Measurements from ENCODE around the gene GADD45A. TPM values are rescaled to one million over a fixed set of nuclear protein-coding genes. Genes with fewer than 3 reads are reported as not detected.
"Not testable (repeated sequence)": the region's sequence is repeated elsewhere in the genome, so short reads cannot be mapped to it uniquely, and the experiment has no call there.

GADD45A gene
- total and polyA plus RNA-seq, 5 donors from 2014 or later: 24.0 to 98.8 (median 33.5) TPM

- Histone ChIP-seq H3K27me3 (ENCODE audit: control insufficient read depth, insufficient read depth, low read length) (peaks cover 3% of the 10 kb centered on the region), H3K27ac (ENCODE audit: insufficient read depth, low read length, poor library complexity, severe bottlenecking) (no peak overlapping the region), H3K36me3 (ENCODE audit: control insufficient read depth, insufficient read depth, low read length) (no peaks in the 10 kb centered on the region), H3K9me3 (ENCODE audit: control insufficient read depth in 2 of 2, low read length in 2 of 2) (no peaks in the 10 kb centered on the region), H3K4me3 (ENCODE audit: low read depth, low read length) (no peak overlapping the region), H3K4me1 (ENCODE audit: control insufficient read depth, insufficient read depth, low read length, poor library complexity, severe bottlenecking) (no peaks in the 10 kb centered on the region)
- no peak overlapping the region for H3K27ac Mint-ChIP-seq
- H3K36me3 Mint-ChIP-seq: no peaks in the 10 kb centered on the region
- ATAC-seq (ENCODE audit: low read depth in 2 of 2): no peak
- peaks cover 0 to 2% (median 0%) of the 10 kb centered on the region in 7 donors for H3K9me3 Mint-ChIP-seq
- peaks cover 0 to 5% (median 0%) of the 10 kb centered on the region in 4 donors for H3K4me1 Mint-ChIP-seq
- no peak overlapping the region for H3K4me3 Mint-ChIP-seq
- no peak for DNase-seq
- peaks cover 22% of the 10 kb centered on the region for H3K27me3 Mint-ChIP-seq
Observed at GRCh38 chr1:67655581-67655980, 29.4 kb upstream of the GADD45A start.

- not testable (repeated sequence) for H3K27ac Mint-ChIP-seq; H3K36me3 ChIP-seq (ENCODE audit: control insufficient read depth, insufficient read depth, low read length); H3K9me3 ChIP-seq (ENCODE audit: control insufficient read depth in 2 of 2, low read length in 2 of 2); H3K27ac ChIP-seq (ENCODE audit: insufficient read depth, low read length, poor library complexity, severe bottlenecking); ATAC-seq (ENCODE audit: low read depth in 2 of 2); H3K4me1 Mint-ChIP-seq; H3K4me3 Mint-ChIP-seq; H3K36me3 Mint-ChIP-seq; DNase-seq; H3K4me1 ChIP-seq (ENCODE audit: control insufficient read depth, insufficient read depth, low read length, poor library complexity, severe bottlenecking); H3K9me3 Mint-ChIP-seq; H3K4me3 ChIP-seq (ENCODE audit: low read depth, low read length)
- H3K27me3 ChIP-seq (ENCODE audit: control insufficient read depth, insufficient read depth, low read length): peaks cover 11% of the 10 kb centered on the region
- H3K27me3 Mint-ChIP-seq: peaks cover 31% of the 10 kb centered on the region
Observed at GRCh38 chr1:67657152-67657551, 27.8 kb upstream of the GADD45A start.

DNA sequence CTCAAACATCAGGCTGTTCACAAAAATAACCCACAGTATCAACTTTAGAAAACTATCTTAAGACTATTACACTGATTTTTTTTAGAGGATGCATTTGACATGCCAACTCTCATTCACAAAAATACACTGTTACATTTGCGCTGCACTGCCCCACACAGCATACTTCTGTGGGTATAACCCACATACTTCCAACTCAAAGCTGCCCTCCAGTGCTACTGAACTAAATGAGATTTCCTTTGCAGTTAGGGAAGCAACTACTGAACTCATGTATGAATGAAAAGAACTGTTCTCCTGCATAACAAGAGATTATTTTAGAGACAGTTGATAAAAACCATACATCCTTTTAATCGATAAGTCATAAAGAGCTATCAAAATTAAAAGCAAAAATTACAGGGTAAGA lies 25.8 kb upstream of the GADD45A start:
- Histone ChIP-seq H3K36me3 (ENCODE audit: control insufficient read depth, insufficient read depth, low read length) (no peaks in the 10 kb centered on the region), H3K9me3 (ENCODE audit: control insufficient read depth in 2 of 2, low read length in 2 of 2) (no peaks in the 10 kb centered on the region), H3K4me3 (ENCODE audit: low read depth, low read length) (no peak overlapping the region), H3K27ac (ENCODE audit: insufficient read depth, low read length, poor library complexity, severe bottlenecking) (no peak overlapping the region), H3K27me3 (ENCODE audit: control insufficient read depth, insufficient read depth, low read length) (peaks cover 18% of the 10 kb centered on the region), H3K4me1 (ENCODE audit: control insufficient read depth, insufficient read depth, low read length, poor library complexity, severe bottlenecking) (no peaks in the 10 kb centered on the region)
- ATAC-seq (ENCODE audit: low read depth in 2 of 2): no peak
- no peak for DNase-seq
- H3K27ac Mint-ChIP-seq: no peak overlapping the region
- H3K4me1 Mint-ChIP-seq: peaks cover 0 to 3% (median 0%) of the 10 kb centered on the region in 4 donors
- H3K9me3 Mint-ChIP-seq: peaks cover 0 to 5% (median 0%) of the 10 kb centered on the region in 7 donors
- peaks cover 27% of the 10 kb centered on the region for H3K27me3 Mint-ChIP-seq
- H3K36me3 Mint-ChIP-seq: no peaks in the 10 kb centered on the region
- no peak overlapping the region for H3K4me3 Mint-ChIP-seq

GRCh38 chr1:67662884-67663283 lies 22.1 kb upstream of the GADD45A start:
- H3K4me3 Mint-ChIP-seq: no peak overlapping the region
- Histone ChIP-seq H3K27me3 (ENCODE audit: control insufficient read depth, insufficient read depth, low read length) (peaks cover 23% of the 10 kb centered on the region), H3K4me1 (ENCODE audit: control insufficient read depth, insufficient read depth, low read length, poor library complexity, severe bottlenecking) (no peaks in the 10 kb centered on the region), H3K9me3 (ENCODE audit: control insufficient read depth in 2 of 2, low read length in 2 of 2) (no peaks in the 10 kb centered on the region), H3K36me3 (ENCODE audit: control insufficient read depth, insufficient read depth, low read length) (no peaks in the 10 kb centered on the region), H3K27ac (ENCODE audit: insufficient read depth, low read length, poor library complexity, severe bottlenecking) (no peak overlapping the region), H3K4me3 (ENCODE audit: low read depth, low read length) (no peak overlapping the region)
- peaks cover 0 to 3% (median 0%) of the 10 kb centered on the region in 4 donors for H3K4me1 Mint-ChIP-seq
- ATAC-seq (ENCODE audit: low read depth in 2 of 2) (no peak), DNase-seq (no peak)
- H3K36me3 Mint-ChIP-seq: no peaks in the 10 kb centered on the region
- peaks cover 34% of the 10 kb centered on the region for H3K27me3 Mint-ChIP-seq
- H3K9me3 Mint-ChIP-seq: peaks cover 0 to 5% (median 0%) of the 10 kb centered on the region in 7 donors
- H3K27ac Mint-ChIP-seq: no peak overlapping the region

GRCh38 chr1:67664048-67664447 lies 21.0 kb upstream of the GADD45A start:
- no peaks in the 10 kb centered on the region for H3K4me1 ChIP-seq (ENCODE audit: control insufficient read depth, insufficient read depth, low read length, poor library complexity, severe bottlenecking)
- H3K9me3 Mint-ChIP-seq: peaks cover 0 to 5% (median 0%) of the 10 kb centered on the region in 7 donors
- peaks cover 37% of the 10 kb centered on the region for H3K27me3 Mint-ChIP-seq
- H3K9me3 ChIP-seq (ENCODE audit: control insufficient read depth in 2 of 2, low read length in 2 of 2): no peaks in the 10 kb centered on the region
- peaks cover 0 to 3% (median 0%) of the 10 kb centered on the region in 4 donors for H3K4me1 Mint-ChIP-seq
- DNase-seq (no peak), ATAC-seq (ENCODE audit: low read depth in 2 of 2) (no peak)
- H3K4me3 Mint-ChIP-seq: no peak overlapping the region
- H3K27me3 ChIP-seq (ENCODE audit: control insufficient read depth, insufficient read depth, low read length): peaks cover 26% of the 10 kb centered on the region
- no peak overlapping the region for H3K27ac Mint-ChIP-seq
- H3K36me3 Mint-ChIP-seq: no peaks in the 10 kb centered on the region
- H3K27ac ChIP-seq (ENCODE audit: insufficient read depth, low read length, poor library complexity, severe bottlenecking): no peak overlapping the region
- no peak overlapping the region for H3K4me3 ChIP-seq (ENCODE audit: low read depth, low read length)
- no peaks in the 10 kb centered on the region for H3K36me3 ChIP-seq (ENCODE audit: control insufficient read depth, insufficient read depth, low read length)

DNA sequence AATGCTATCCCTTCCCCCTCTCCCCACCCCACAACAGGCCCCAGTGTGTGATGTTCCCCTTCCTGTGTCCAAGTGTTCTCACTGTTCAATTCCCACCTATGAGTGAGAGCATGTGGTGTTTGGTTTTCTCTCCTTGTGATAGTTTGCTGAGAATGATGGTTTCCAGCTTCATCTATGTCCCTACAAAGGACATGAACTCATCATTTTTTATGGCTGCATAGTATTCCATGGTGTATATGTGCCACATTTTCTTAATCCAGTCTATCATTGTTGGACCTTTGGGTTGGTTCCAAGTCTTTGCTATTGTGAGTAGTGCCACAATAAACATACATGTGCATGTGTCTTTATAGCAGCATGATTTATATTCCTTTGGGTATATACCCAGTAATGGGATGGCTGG lies 19.7 kb upstream of the GADD45A start:
- H3K4me1 Mint-ChIP-seq; H3K27ac ChIP-seq (ENCODE audit: insufficient read depth, low read length, poor library complexity, severe bottlenecking); H3K9me3 Mint-ChIP-seq; ATAC-seq (ENCODE audit: low read depth in 2 of 2); H3K9me3 ChIP-seq (ENCODE audit: control insufficient read depth in 2 of 2, low read length in 2 of 2); H3K36me3 ChIP-seq (ENCODE audit: control insufficient read depth, insufficient read depth, low read length); DNase-seq; H3K4me1 ChIP-seq (ENCODE audit: control insufficient read depth, insufficient read depth, low read length, poor library complexity, severe bottlenecking); H3K4me3 ChIP-seq (ENCODE audit: low read depth, low read length); H3K36me3 Mint-ChIP-seq; H3K27ac Mint-ChIP-seq; H3K4me3 Mint-ChIP-seq: not testable (repeated sequence)
- H3K27me3 ChIP-seq (ENCODE audit: control insufficient read depth, insufficient read depth, low read length): peaks cover 33% of the 10 kb centered on the region
- H3K27me3 Mint-ChIP-seq: peaks cover 33% of the 10 kb centered on the region

GRCh38 chr1:67666636-67667035 lies 18.4 kb upstream of the GADD45A start:
- Mint-ChIP-seq H3K27me3 (peaks cover 24% of the 10 kb centered on the region), H3K4me1 (peaks cover 0 to 3% (median 0%) of the 10 kb centered on the region in 4 donors), H3K27ac (no peak overlapping the region), H3K9me3 (peaks cover 0 to 2% (median 0%) of the 10 kb centered on the region in 7 donors), H3K4me3 (no peak overlapping the region), H3K36me3 (no peaks in the 10 kb centered on the region)
- DNase-seq: no peak
- no peaks in the 10 kb centered on the region for H3K36me3 ChIP-seq (ENCODE audit: control insufficient read depth, insufficient read depth, low read length)
- H3K27me3 ChIP-seq (ENCODE audit: control insufficient read depth, insufficient read depth, low read length): peaks cover 35% of the 10 kb centered on the region
- ATAC-seq (ENCODE audit: low read depth in 2 of 2): no peak
- H3K9me3 ChIP-seq (ENCODE audit: control insufficient read depth in 2 of 2, low read length in 2 of 2): no peaks in the 10 kb centered on the region
- no peaks in the 10 kb centered on the region for H3K4me1 ChIP-seq (ENCODE audit: control insufficient read depth, insufficient read depth, low read length, poor library complexity, severe bottlenecking)
- no peak overlapping the region for H3K27ac ChIP-seq (ENCODE audit: insufficient read depth, low read length, poor library complexity, severe bottlenecking)
- H3K4me3 ChIP-seq (ENCODE audit: low read depth, low read length): no peak overlapping the region

- Histone ChIP-seq H3K27ac (ENCODE audit: insufficient read depth, low read length, poor library complexity, severe bottlenecking) (no peak overlapping the region), H3K36me3 (ENCODE audit: control insufficient read depth, insufficient read depth, low read length) (no peaks in the 10 kb centered on the region), H3K4me3 (ENCODE audit: low read depth, low read length) (no peak overlapping the region), H3K27me3 (ENCODE audit: control insufficient read depth, insufficient read depth, low read length) (peaks cover 25% of the 10 kb centered on the region), H3K9me3 (ENCODE audit: control insufficient read depth in 2 of 2, low read length in 2 of 2) (no peaks in the 10 kb centered on the region), H3K4me1 (ENCODE audit: control insufficient read depth, insufficient read depth, low read length, poor library complexity, severe bottlenecking) (no peaks in the 10 kb centered on the region)
- ATAC-seq (ENCODE audit: low read depth in 2 of 2): no peak
- H3K9me3 Mint-ChIP-seq: peaks cover 0 to 2% (median 0%) of the 10 kb centered on the region in 7 donors
- H3K27me3 Mint-ChIP-seq: peaks cover 37% of the 10 kb centered on the region
- H3K27ac Mint-ChIP-seq: no peak overlapping the region
- no peak for DNase-seq
- H3K4me3 Mint-ChIP-seq: no peak overlapping the region
- no peaks in the 10 kb centered on the region for H3K36me3 Mint-ChIP-seq
- peaks cover 0 to 4% (median 1%) of the 10 kb centered on the region in 4 donors for H3K4me1 Mint-ChIP-seq
Observed at GRCh38 chr1:67668660-67669059, 16.3 kb upstream of the GADD45A start.

All from CD4-positive, CD25-positive, alpha-beta regulatory T cell (primary cell).